Liver (tissue), 9 donors: Measurements from ENCODE around the gene UBE3B. TPM values are rescaled to one million over a fixed set of nuclear protein-coding genes. Genes with fewer than 3 reads are reported as not detected.

Source experiments
- DNase-seq: peaks from one replicate; pipeline ENCODE4 v3.0.0-alpha.2; 2017; ENCODE audit warnings: low spot score
- H3K27ac ChIP-seq, 2 donors: one replicate each; pipeline ENCODE4 v1.7.0; 2013; ENCODE audit warnings: inconsistent platforms in 2 of 2, low read length in 2 of 2, control low read depth in 1 of 2, low read depth in 1 of 2, mild to moderate bottlenecking in 1 of 2
- H3K27me3 ChIP-seq, 4 donors: one replicate each; pipeline versions ENCODE4 v1.6.1 to v1.7.0; 2013; ENCODE audit warnings: low read length in 3 of 4, inconsistent platforms in 1 of 4, mild to moderate bottlenecking in 1 of 4, moderate library complexity in 1 of 4; ENCODE audit not compliant: control insufficient read depth in 4 of 4, insufficient read depth in 4 of 4
- H3K36me3 ChIP-seq, 4 donors: one replicate each; pipeline versions ENCODE4 v1.6.1 to v1.7.0; 2013; ENCODE audit warnings: low read length in 3 of 4, mild to moderate bottlenecking in 3 of 4, low read depth in 1 of 4, moderate library complexity in 1 of 4; ENCODE audit not compliant: control insufficient read depth in 4 of 4, insufficient read depth in 3 of 4
- H3K4me1 ChIP-seq, 4 donors: one replicate each; pipeline versions ENCODE4 v1.6.1 to v1.7.0; 2013; ENCODE audit warnings: low read length in 3 of 4, mild to moderate bottlenecking in 3 of 4, moderate library complexity in 1 of 4; ENCODE audit not compliant: control insufficient read depth in 4 of 4, insufficient read depth in 4 of 4
- H3K4me3 ChIP-seq, 3 donors: one replicate each; pipeline versions ENCODE4 v1.6.1 to v1.7.0; 2013; ENCODE audit warnings: low read length in 3 of 3, control low read depth in 1 of 3, low read depth in 1 of 3, mild to moderate bottlenecking in 1 of 3
- H3K9ac ChIP-seq, 2 donors: one replicate each; pipeline ENCODE4 v1.7.0; 2013; ENCODE audit warnings: low read length in 2 of 2, mild to moderate bottlenecking in 2 of 2, moderate library complexity in 2 of 2, control low read depth in 1 of 2, low read depth in 1 of 2
- H3K9me3 ChIP-seq, 4 donors: one replicate each; pipeline versions ENCODE4 v1.6.1 to v1.7.0; 2013; ENCODE audit warnings: low read length in 3 of 4; ENCODE audit not compliant: control insufficient read depth in 4 of 4
- CTCF ChIP-seq: fragments of 150-350 bp; IDR thresholded peaks from 2 replicates; pipeline ENCODE4 v1.5.1; 2017; ENCODE audit warnings: improper control_type of control experiment, low read depth, low read length; ENCODE audit not compliant: missing input control
- EGR1 ChIP-seq, 2 donors: IDR thresholded peaks; 2 replicates each; pipeline ENCODE4 v1.6.1; 2016 to 2018; ENCODE audit warnings: antibody characterized with exemption in 2 of 2, low read depth in 2 of 2
- FOXA2 ChIP-seq: IDR thresholded peaks from 2 replicates; pipeline ENCODE4 v1.6.1; 2016; ENCODE audit warnings: antibody characterized with exemption
- GABPA ChIP-seq, 2 donors: IDR thresholded peaks in 1 of 2; conservative IDR thresholded peaks in 1 of 2; 2 replicates each; pipeline ENCODE4 v1.6.1; 2016; ENCODE audit warnings: antibody characterized with exemption in 2 of 2, mild to moderate bottlenecking in 1 of 2, moderate library complexity in 1 of 2
- HNF4G ChIP-seq: IDR thresholded peaks from 2 replicates; pipeline ENCODE4 v1.6.1; 2016; ENCODE audit warnings: antibody characterized with exemption
- JUND ChIP-seq, 2 donors: IDR thresholded peaks; 2 replicates each; pipeline ENCODE4 v1.6.1; 2016; ENCODE audit warnings: antibody characterized with exemption in 2 of 2
- NR2F2 ChIP-seq: IDR thresholded peaks from 2 replicates; pipeline ENCODE4 v1.6.1; 2016; ENCODE audit warnings: antibody characterized with exemption
- RAD21 ChIP-seq, 2 donors: IDR thresholded peaks; 2 replicates each; pipeline ENCODE4 v1.6.1; 2016; ENCODE audit warnings: antibody characterized with exemption in 2 of 2, mild to moderate bottlenecking in 2 of 2
- REST ChIP-seq: IDR thresholded peaks from 2 replicates; pipeline ENCODE4 v1.6.1; 2016; ENCODE audit warnings: antibody characterized with exemption, mild to moderate bottlenecking
- RXRA ChIP-seq, 2 donors: IDR thresholded peaks; 2 replicates each; pipeline ENCODE4 v1.6.1; 2017 to 2018; ENCODE audit warnings: antibody characterized with exemption in 2 of 2, mild to moderate bottlenecking in 1 of 2
- SP1 ChIP-seq: IDR thresholded peaks from 2 replicates; pipeline ENCODE4 v1.6.1; 2018; ENCODE audit warnings: antibody characterized with exemption, mild to moderate bottlenecking
- YY1 ChIP-seq: IDR thresholded peaks from 2 replicates; pipeline ENCODE4 v1.6.1; 2016; ENCODE audit warnings: antibody characterized with exemption, mild to moderate bottlenecking
- ZBTB33 ChIP-seq: IDR thresholded peaks from 2 replicates; pipeline ENCODE4 v1.6.1; 2016; ENCODE audit warnings: antibody characterized with exemption
- WGBS: extraction: QIAGEN DNeasy Blood & Tissue Kit; methylation state at CpG from one replicate; pipeline ENCODE4 v1.1.7; 2013; 5-methylcytosine and 5-hydroxymethylcytosine counted together
- polyA plus RNA-seq, 2 donors: library from polyadenylated mRNA; stranded (reverse) in 1 of 2; unstranded in 1 of 2; fragments of 200-250 nt in 1 of 2; fragments of >200 nt in 1 of 2; fragmentation: Nextera tagmentation in 1 of 2; extraction: Ambion mirVana in 1 of 2; gene quantifications; one replicate each; pipeline versions ENCODE4 v1.2.1 to v1.2.3, GENCODE V29; 2013 to 2015
- total RNA-seq, 2 donors: library from RNA; depleted of rRNA; stranded (reverse); fragments of >200 nt; gene quantifications; one replicate each; pipeline ENCODE4 v1.2.3, GENCODE V29; 2014
- donor health status: healthy.
- donor health status: healthy.
- donor health status: healthy.
- donor health status: healthy.
- donor health status: healthy.

Gene UBE3B
- total and polyA plus RNA-seq, 4 donors = 9.3 to 43.4 (median 24.1) TPM

- no peaks in the 10 kb centered on the region for H3K9me3 ChIP-seq
- WGBS = 95% methylated on average over 5 of the region's 5 CpGs
- H3K4me3 ChIP-seq = no peak overlapping the region
- peaks cover 23 to 97% (median 81%) of the 10 kb centered on the region in 4 donors for H3K36me3 ChIP-seq
- H3K27ac ChIP-seq = no peak overlapping the region
- H3K27me3 ChIP-seq = no peaks in the 10 kb centered on the region
- no peaks in the 10 kb centered on the region for H3K4me1 ChIP-seq
- no peak overlapping the region for H3K9ac ChIP-seq
- no peak for DNase-seq
- TF ChIP-seq GABPA (IDR thresholded peaks at IDR 0.05 in 1 of 2, conservative IDR thresholded peaks at IDR 0.05 in 1 of 2) (no peak), YY1 (no peak), REST (no peak), NR2F2 (no peak), ZBTB33 (no peak), HNF4G (no peak), JUND (IDR thresholded peaks at IDR 0.05) (no peak), FOXA2 (no peak), SP1 (no peak), RXRA (IDR thresholded peaks at IDR 0.05) (no peak), CTCF (no peak)
These were observed 24.9 kb downstream of the UBE3B start for GRCh38 chr12:109502332-109502731.

GRCh38 chr12:109503611-109504010, 26.2 kb downstream of the UBE3B start:
- no peaks in the 10 kb centered on the region for H3K27me3 ChIP-seq
- WGBS = 76% methylated on average over 3 of the region's 3 CpGs
- TF ChIP-seq JUND (IDR thresholded peaks at IDR 0.05) (no peak), GABPA (IDR thresholded peaks at IDR 0.05 in 1 of 2, conservative IDR thresholded peaks at IDR 0.05 in 1 of 2) (no peak), SP1 (no peak), FOXA2 (no peak), RAD21 (IDR thresholded peaks at IDR 0.05) (no peak), EGR1 (IDR thresholded peaks at IDR 0.05; ENCODE audit: low read depth in 2 of 2) (no peak), YY1 (no peak), CTCF (no peak), HNF4G (no peak), RXRA (IDR thresholded peaks at IDR 0.05) (no peak)

More at GRCh38 chr12:109503611-109504010, 26.2 kb downstream of the UBE3B start:
- DNase-seq = no peak
- Histone ChIP-seq H3K9ac (no peak overlapping the region), H3K36me3 (peaks cover 21 to 97% (median 80%) of the 10 kb centered on the region in 4 donors), H3K4me1 (no peaks in the 10 kb centered on the region), H3K4me3 (no peak overlapping the region), H3K27ac (no peak overlapping the region), H3K9me3 (no peaks in the 10 kb centered on the region)
